ENCODE measurements around the gene WAPL.
A peak's percentile ranks its signal among the peaks of the same experiment; 100 is the strongest.
"Not testable (repeated sequence)": the region's sequence is repeated elsewhere in the genome, so short reads cannot be mapped to it uniquely, and the experiment has no call there.

WAPL gene

GRCh38 chr10:86521678-86522509 is at the start of gene WAPL:
WAPL (minus strand) TSS chr10:86521792; CDS start chr10:86518069, 3,723 bp downstream.
- DNase-seq, result peak; percentile 79 to 91

- DNase-seq, result no peak
These were observed 47.7 kb upstream of the WAPL start for GRCh38 chr10:86569335-86569734.

GRCh38 chr10:86566518-86566917 is 44.9 kb upstream of the WAPL start:
- not testable (repeated sequence) for DNase-seq

- DNase-seq, result not testable (repeated sequence)
These were observed 41.7 kb upstream of the WAPL start for GRCh38 chr10:86563338-86563737.

GRCh38 chr10:86558695-86559094 is 37.1 kb upstream of the WAPL start:
- DNase-seq, result not testable (repeated sequence)

GRCh38 chr10:86556933-86557649 is 35.5 kb upstream of the WAPL start:
- DNase-seq, result no peak

- no peak for DNase-seq
These were observed 34.9 kb upstream of the WAPL start for GRCh38 chr10:86556532-86556931.

- DNase-seq, result no peak
These were observed 32.0 kb upstream of the WAPL start for GRCh38 chr10:86553639-86554038.

- no peak for DNase-seq
These were observed 31.6 kb upstream of the WAPL start for GRCh38 chr10:86553213-86553612.

GRCh38 chr10:86547296-86547695 is 25.7 kb upstream of the WAPL start:
- DNase-seq, result no peak

- no peak for DNase-seq
These were observed 23.5 kb upstream of the WAPL start for GRCh38 chr10:86545101-86545500.

- no peak for DNase-seq
These were observed 18.4 kb upstream of the WAPL start for GRCh38 chr10:86540016-86540415.

- no peak for DNase-seq
These were observed 17.0 kb upstream of the WAPL start for GRCh38 chr10:86538547-86538946.

- DNase-seq, result not testable (repeated sequence)
These were observed 16.4 kb upstream of the WAPL start for GRCh38 chr10:86538040-86538439.

- DNase-seq, result no peak
These were observed 14.8 kb upstream of the WAPL start for GRCh38 chr10:86536294-86536861.

GRCh38 chr10:86535132-86535882 is 13.7 kb upstream of the WAPL start:
- DNase-seq, result no peak

- no peak for DNase-seq
These were observed 11.7 kb upstream of the WAPL start for GRCh38 chr10:86533328-86533727.

GRCh38 chr10:86528736-86529135 is 7.1 kb upstream of the WAPL start:
- DNase-seq, result not testable (repeated sequence)

GRCh38 chr10:86526606-86527005 is 5.0 kb upstream of the WAPL start:
- no peak for DNase-seq

- DNase-seq, result not testable (repeated sequence)
These were observed 4.1 kb upstream of the WAPL start for GRCh38 chr10:86525713-86526112.

- no peak for DNase-seq
These were observed 2.8 kb upstream of the WAPL start for GRCh38 chr10:86524225-86524962.

- DNase-seq, result no peak
These were observed 1.8 kb upstream of the WAPL start for GRCh38 chr10:86523348-86523747.
